Amygdala (tissue), 56 donors: ENCODE results near the gene ANK3.
"Not testable (repeated sequence)": the region's sequence is repeated elsewhere in the genome, so short reads cannot be mapped to it uniquely, and the experiment has no call there.

ENCODE experiments used
- DNase-seq, 56 donors: peaks; one replicate each; lab custom pipeline; 2025; lab: John Stamatoyannopoulos, UW

Gene ANK3

DNA sequence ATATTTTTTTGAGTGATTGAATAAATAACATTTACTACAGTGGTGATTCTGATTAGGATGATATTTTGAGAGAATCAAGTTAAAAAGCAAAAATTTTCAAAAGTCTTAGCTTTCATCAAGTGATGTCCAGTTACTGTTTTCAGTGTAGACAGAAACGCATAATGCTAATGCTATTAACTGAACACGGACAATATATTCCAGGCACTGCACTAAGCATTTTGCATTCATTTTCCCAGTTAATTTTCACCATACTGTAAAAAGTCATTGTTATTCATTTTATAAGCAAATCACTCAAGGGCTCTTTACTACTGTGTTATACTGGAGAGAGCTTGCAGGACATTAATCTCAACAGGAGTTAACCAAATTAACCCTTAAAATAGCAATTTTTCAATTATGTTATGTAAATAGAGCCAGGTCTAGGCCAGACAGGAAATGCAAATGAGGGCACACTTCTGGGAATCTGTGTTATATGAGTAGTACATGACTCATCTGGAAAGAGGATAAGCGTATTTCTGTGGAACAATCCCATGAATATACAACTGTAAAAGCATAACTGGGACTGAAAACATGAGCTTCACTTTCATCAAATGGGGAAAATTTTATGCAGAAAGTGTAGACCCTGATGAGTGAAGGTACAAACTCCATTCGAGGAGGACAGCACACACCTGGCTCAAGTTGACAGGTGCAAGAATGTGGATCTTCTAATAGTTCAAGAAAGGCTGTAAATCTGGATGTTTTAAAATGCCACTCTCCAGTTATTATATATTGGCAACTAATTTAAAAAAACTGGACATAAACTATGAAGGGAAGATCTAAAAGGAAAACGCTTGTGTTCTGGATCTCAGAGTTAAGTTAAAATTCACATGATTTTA lies 75.4 kb downstream of the ANK3 start:
- no peak for DNase-seq

DNA sequence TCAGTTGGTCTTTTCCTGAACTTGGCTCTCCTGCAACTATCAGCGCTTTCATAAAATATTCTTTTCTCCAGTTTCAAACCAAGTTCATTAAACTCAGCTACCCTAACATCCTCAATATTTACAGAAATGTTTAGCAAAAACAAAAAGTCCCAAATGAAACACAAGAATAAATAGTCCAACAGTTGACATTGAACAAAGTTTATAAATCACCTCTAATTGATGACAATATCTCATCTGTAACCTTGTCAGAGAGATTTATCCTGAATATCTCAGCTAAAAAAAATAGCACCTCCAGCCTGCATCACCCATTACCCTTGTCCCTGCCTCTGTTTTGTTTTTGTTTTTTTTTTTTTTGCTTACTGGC lies 76.1 kb downstream of the ANK3 start:
- no peak for DNase-seq

DNA sequence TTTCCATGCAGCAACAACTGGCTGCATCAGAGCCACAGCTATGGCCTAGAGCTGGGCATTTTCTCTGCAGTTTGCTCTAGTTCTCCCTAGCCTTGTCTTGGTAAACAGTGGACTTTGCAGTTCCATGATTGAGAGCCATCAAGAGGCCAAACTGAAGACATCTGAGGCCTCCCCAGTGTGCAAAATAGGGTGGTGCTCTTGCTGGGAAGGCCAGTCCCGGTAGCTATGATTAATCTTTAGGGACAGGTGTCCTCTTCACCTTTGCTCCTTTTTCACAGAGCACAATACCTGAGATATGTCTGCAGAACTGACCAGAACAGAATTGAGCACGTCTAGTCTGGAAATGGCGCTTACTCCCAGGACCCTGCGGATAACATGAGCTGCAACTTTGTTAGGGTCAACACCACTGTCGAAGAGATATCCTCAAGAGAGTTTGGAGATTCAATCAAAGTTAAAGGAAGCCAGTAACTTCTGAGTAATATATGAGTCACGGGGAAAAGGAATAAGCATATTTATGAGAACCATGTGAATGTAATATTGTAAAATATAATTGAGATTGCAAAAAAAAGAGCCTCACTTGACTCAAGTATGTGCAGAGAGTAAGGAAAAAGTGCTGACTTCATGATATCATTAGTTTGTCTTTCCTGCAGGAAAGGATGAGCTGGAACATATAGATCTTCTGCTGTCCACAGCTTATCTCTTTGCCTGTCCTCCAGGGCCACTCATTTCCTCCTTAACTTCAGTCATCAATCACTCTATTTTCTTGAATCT lies 76.7 kb downstream of the ANK3 start:
- DNase-seq, result no peak

DNA sequence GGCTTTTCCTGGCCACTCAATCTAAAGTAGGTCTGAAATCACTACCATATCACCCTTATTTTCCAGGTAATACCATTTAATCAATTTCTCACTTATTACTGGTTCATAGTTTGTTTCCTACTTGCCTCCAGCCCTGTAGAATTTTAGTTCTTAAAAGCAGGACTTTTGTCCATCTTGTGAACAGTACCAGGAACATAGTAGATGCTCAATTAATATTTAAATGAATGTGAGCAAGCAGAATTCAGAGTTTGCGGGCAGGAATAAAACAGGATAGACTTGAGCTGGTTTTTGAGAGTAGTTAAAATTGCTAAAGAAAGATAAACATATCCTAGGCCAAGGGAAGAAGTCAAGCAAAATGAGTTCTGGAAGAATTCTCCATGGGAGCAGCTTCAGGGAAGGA lies 77.9 kb downstream of the ANK3 start:
- no peak for DNase-seq

DNA sequence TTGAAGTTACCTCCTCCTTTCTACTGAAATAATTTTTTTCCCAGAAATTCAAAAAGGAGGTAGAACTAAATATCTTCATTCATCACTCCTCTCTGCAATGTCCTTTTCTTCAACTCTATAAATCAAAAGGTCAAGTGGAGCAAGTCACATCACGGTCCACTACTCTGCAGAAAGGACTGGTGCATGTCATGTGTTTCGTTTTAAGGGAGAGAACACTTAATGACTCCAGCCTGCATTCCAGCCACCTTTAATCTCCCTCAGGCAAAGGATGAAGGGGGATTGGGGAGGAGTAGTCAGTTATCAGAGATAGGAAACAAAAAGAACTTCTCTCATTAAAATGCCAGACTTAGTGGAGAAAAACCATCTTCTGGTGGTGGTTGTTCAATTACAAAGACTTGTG lies 78.9 kb downstream of the ANK3 start:
- DNase-seq, result no peak

DNA sequence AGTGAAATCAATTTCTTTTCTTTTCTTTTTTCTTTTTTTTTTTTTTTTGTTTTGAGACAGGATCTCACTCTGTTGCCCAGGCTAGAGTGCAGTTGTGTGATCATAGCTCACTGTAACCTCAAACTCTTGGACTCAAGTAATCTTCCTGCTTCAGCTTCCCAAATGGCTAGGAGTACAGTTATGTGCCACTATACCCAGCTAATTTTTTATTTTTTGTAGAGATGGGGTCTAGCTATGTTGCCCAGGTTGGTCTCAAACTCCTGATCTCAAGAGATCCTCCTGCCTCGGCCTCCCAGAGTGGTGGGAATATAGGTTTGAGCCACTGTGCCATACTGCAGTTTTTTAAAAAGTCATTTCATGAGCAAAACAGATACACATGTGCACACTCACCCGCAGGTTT lies 79.8 kb downstream of the ANK3 start:
- no peak for DNase-seq

DNA sequence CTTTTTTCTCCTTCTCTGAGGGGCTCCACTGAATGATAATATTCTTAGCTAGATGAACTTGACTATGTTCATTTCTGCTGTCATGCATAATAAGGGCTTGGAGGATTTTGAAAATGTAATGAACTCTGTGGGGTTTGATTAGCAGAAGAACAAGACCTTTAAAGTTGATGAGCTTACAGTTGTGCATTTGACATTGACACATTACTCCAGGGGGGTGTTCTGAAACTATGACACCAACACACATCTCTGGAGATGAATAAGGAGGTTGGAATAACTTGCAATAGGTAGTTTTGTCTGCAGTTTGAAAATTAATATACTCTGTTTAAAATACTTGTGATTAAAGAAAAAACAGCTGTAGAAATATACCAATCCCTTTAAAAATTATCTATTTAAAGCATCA lies 80.3 kb downstream of the ANK3 start:
- no peak for DNase-seq

DNA sequence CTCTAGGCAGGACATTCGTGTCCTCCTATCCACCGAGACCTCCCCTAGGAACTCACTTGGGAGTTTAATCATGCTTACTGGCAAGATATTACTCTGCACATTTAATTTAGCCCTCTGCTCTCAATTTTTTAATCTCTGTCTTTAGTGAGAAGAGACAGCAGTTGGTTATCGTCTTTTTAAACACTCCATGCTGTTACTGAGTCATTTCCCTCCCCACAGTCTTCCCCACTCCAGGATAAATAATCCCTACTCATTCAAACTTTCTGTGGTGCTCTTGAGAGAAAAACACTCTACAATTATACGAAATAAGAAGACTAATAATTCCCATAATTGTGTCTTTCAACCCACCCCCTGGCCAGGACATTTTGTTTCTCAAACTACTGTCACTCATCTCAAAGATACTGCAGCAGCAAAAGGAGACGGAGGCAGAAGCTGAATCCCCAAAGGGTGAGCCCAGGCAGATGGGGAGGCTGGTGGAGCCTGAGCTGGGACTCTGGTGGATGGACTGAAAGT lies 84.2 kb downstream of the ANK3 start:
- DNase-seq, result no peak

DNA sequence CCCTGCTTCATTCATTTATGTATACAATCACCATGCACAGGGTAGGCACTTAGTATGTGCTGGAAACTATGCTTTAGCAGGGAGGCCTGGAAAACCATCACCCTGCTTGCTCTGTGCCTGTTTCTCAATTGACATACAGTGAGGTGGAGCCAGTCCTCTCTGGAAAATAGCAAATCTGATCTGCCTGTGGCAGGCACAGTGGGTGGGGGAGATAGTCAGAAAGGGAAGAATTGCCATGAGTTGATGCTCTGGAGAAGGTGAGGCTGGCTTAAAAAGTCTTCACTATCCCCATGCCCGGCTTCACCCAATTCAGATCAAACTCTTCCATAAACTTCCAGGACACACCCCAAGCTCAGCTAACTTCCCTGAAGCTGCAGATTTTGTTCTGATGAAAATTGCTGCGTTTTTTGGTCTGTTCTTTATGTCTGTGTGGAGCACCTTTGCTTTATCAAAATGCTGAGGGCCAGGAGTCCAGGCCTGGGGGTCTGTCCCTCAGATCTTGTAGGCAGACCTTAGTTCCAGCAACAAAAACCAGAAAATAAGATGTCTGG lies 84.8 kb downstream of the ANK3 start:
- no peak for DNase-seq

DNA sequence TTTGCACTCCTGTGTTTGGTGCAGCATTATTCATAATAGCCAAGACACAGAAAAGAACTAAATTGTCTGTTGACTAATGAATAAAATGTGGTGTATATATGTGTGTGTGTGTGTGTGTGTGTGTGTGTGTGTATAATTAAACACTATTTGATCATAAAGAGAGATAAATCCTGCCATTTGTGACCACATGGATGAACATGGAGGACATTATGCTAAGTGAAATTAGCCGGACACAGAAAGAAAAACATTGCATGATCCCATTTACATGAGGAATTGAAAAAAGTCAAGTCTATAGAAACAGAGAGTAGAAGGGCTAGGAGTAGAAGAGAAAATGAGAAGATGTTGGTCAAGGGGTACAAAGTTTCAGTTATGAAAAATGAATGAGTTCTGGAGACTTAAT lies 85.9 kb downstream of the ANK3 start:
- no peak for DNase-seq

DNA sequence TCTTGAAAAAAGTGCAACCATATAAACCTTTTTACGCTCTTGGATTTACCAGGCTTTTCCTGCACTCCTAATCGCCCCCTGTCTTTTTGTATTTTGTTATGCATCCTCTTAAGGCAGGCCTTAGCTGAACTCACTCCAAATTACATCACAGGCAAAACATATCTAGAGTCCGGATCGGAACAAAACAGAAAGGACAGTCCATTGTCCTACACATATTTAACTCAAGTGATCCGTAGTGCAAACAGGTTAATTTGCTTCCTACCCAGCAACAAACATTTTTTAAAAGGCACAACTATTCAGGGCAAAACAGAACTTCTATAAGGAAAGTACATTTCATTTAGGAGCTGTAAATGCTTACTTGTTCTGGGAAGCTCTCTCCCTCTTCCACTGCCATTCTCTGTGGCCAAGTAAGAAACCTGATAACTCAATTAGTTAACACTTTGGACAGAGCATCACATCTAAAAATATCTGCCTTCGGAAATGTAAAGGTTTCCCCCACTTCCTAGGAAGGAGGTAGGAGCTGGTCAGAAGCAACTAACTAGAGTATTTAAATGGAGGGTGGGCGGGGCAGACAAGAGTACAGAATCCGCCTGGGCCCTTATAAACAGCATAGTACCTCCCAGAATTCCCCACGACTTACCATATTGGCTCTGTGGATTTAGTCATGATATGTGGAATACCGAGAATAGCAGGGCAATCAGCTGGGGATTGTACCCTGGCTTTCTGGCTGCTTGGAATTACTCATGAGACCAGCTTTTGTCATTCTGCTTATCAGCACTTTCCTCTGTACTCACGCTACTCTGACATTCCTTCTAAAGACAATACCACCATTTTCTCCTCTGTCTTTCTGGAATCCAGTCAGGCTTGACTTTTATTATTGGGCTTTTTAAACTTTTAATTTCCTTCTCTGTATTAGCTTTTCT lies 89.5 kb downstream of the ANK3 start:
- no peak for DNase-seq

DNA sequence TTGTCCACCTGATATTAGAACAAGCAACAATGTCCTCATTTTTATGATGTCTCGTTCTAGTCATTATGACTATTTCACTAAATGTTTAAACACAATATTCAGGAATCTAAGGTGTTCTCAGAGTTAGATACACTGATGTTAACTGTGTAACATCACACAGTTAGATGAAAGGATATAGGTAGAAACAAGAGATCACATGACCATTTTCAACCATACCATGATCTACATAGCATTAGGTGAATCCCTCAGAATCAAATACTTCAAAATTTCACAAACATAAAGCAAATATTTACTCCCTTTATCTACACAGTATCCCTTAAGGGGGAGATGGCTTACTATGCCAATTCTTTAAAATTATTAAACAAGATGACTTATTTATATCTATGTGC lies 90.3 kb downstream of the ANK3 start:
- no peak for DNase-seq

DNA sequence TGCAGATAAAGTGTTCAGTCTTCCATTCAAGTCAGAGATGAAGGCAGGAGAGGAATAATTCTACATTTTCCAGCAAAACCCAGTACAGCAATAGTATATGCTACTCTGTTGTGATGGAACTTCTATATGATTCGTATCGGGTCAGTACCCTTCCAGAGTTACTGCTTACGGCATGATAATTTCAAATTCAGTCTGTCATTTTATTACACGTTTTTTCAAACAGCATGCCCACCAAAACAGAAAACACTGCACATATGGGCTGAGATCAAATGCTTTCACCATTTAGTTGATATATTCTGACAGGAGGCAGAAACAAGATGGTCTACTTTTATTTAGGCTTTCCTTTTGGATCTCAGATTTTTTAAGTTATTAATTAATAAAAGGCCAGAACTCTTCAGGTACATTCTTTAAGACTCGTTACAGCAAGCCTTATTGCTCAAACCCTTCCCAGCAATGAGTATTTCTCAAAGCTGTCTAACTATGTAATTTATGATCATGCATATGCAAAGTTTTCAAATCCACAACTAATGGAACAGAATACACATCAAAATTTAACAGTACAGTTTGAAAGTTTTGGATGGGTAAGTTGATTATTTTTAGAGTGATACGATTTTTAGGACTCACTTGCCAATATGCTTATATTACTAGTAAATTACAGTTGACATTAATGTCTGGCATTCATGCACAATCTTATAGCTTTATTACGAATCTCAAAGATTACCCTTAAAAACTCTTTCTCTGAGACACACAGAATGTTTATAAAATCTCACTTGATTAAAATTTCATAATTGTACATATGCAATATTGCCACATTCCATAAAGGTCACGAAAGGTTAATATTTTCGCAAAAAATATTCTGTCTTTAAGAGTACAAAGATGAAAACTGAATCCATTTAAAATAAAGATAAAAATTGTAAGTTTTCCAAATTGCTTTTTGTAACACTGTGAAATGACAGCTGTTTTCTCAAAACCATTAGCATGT lies 91.0 kb downstream of the ANK3 start:
- no peak for DNase-seq

DNA sequence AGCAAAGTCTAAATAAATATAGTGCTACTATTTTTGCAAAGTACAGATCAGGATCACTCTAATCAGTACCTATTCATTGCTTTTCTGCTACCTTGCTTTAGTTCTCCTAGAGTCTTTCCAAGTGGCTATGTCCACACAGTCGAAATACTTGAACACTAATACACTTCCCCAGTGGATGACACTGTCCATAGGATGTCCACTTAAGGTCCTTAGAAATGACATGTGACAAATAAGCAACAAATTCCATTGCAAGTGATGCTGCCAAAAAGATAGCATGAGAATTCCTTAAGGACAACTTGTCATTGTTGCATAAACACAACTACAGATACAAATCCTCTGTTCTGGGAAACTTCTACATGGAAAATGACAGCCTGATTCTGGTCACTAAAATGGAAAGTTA lies 93.6 kb downstream of the ANK3 start:
- DNase-seq, result no peak

DNA sequence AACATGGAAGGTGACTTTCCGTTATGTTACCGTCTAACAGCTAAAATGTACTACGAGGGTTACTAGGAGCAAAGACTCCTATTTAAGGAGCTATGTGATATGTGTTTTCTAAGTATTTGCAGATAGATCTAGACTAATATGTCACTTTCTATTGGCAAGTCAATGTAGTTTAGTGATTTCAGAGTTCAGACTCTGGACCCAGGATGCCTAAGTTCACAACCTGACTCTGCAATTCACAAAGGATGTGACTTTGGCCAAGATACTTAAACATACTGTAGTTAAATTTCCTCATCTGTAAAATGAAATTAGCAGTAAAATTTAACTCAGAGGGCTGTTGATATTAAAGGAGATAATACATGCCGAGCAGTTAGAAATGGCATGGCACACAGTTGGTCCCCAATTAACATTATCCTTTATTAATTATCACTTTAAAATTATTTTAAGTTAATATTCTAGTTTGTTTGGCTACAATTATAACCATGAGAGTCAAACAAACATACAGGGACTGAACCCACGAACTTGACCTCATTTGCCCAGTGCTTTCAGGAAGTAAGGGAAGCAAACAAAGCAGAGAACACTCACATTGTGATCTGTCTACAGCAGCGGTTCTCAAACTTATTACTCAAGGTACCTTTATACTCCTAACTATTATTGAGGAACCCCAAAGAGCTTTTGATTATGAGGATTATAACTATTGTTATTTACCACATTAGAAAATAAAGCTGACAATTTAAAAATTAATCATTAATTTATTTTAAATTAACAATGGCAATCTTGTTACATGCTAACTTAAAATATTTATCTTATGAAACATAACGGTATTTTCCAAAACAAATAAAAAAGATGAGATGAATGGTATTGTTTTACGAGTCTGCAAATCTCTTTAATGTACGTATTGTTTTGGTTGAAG lies 94.4 kb downstream of the ANK3 start:
- DNase-seq, result no peak

DNA sequence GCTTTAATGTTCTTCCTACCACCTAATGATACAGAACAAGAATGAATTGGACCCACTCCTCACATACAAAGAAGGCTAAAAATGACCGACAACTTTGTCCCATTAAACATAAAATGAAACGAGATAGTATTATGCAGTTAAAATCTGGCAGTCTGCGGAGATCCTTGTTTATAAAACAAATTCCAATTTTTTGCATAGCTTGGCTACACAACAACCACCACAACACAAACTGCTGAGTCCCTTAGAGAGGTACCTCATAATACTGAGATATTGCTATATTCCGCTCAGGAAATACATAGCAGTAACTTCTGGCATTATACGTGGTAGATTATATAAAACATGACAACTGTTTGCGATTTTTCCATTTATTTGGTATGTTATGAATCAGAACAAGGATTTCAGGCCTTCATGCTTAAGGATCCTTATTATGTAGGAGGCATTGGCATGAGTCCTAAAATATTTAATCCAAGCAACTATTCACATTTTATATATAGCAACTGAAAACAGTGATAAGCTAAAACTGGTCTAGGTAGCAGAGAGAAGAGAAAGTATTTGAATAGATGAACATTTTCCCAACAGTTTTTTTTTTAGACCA lies 96.0 kb downstream of the ANK3 start:
- DNase-seq, result no peak

DNA sequence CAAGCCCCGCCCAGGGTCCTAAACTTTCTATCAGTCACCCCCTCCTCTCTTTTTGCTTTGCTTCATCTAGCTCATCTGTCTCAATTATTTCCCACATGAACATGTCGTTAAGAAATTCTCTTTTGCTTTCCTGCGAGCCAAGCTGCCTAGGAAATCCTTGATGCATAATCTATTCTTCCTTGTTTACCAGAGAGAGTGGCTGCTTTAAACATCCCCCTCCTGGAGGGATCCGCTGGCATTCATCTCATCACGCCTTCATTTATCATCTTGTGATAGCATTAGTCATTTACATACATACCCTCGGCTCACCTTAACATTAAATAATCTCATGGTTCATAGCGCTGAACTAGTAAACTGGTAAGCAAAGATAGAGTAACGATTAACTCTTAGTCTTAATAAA lies 96.7 kb downstream of the ANK3 start:
- DNase-seq, result peak in 1 of 56 donors; percentile 7

DNA sequence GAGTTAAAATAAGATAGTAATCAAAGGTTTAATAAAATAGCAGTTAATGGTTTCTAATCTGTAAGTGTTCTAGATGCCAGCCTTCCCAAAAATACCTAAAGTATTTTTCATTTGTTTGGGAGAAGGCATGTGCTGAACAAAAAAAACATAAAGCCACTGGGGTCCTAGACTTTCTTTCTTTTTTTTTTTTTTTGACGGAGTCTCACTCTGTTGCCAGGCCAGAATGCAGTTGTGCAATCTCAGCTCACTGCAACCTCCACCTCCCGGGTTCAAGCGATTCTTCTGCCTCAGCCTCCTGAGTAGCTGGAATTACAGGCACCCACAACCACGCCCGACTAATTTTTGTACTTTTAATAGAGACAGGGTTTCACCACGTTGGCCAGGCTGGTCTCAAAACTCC lies 97.1 kb downstream of the ANK3 start:
- not testable (repeated sequence) for DNase-seq
